ENCODE data around the gene GALNT8.

GALNT8 gene

GRCh38 chr12:4800555-4800954 lies 80.4 kb downstream of the GALNT8 start:
- no peak for DNase-seq

DNA sequence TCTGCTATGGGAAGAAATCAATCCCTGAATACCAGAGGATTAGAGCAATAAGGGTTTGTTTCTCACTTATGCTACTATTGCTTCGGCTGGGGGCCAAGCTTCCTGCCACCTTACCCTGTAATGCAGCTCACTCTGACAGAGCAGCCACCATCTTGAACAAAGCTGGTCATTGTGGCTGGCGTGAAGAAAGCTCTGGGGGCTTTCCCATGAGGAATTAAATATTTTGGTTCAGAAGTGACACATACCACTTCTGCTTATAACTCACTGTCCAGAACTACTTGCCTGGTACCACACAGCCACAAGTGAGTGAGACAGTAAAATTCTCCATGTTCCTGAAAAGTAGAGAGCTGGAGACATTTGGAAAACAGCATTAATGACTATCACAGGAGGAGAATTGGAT lies 82.6 kb downstream of the GALNT8 start:
- DNase-seq = no peak

DNA sequence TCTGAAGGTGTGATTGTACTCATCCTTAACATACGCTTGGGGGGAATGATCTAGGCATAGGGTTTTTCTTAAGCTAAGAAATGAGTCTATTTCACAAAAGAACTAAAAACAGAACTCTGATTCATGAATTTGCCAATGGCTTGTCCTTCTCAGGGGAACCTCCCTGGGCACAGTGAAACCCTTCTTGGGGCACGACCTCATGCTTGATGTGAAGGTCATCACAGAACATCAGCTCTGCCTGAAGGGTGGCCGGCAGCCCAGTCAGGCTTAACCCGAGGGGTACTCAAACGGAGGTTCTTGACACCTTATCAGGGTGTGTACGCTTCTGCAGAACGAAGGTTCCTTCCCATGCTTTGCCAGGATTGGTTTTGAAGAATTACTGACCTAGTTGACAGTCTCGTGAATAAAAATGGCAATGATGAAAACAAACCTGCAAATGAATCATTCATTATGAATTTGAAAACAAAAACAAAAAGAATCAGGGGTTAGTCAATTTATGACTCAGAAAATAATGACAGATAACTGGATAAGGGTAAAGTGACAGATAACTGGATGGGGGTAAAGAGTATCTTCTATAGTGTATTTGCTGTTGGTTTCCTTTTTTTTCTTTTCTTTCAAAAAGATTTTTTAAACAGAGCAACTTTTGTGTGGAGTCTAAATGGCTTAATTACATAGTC lies 86.4 kb downstream of the GALNT8 start:
- DNase-seq = no peak

DNA sequence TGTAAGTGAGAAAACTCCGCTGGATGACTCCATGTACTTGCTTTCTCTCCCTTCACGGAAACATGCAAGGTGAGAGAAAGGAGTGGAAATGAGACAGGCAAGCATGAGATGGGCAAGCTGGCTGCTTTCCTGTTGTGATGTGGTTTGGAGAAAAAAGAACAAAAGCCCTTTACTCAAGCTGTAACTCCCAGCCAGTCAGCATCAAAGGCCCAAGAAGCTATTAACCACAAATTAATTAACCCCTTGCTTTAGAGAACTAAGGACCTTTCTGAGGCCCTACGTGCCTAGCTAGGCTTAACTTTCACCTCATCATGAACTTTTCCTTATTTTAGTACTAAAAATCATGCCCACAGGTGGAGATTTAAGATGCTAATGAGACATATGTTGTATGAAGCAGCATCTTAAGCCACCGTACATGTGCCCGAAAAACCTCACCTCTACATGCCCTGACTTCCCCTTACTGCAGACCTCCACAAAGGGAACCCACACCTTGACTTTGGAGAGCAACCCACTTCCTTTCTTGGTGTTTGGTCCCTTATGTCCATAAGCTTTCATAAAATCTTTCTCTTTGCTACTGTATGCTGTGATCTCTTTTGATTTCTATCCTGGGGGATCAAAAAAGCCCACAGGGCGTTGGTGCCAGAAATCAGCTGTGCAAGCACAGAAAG lies 87.0 kb downstream of the GALNT8 start:
- DNase-seq = no peak

GRCh38 chr12:4807813-4808212 lies 87.6 kb downstream of the GALNT8 start:
- no peak for DNase-seq

GRCh38 chr12:4809013-4809448 lies 88.8 kb downstream of the GALNT8 start:
- DNase-seq = no peak

DNA sequence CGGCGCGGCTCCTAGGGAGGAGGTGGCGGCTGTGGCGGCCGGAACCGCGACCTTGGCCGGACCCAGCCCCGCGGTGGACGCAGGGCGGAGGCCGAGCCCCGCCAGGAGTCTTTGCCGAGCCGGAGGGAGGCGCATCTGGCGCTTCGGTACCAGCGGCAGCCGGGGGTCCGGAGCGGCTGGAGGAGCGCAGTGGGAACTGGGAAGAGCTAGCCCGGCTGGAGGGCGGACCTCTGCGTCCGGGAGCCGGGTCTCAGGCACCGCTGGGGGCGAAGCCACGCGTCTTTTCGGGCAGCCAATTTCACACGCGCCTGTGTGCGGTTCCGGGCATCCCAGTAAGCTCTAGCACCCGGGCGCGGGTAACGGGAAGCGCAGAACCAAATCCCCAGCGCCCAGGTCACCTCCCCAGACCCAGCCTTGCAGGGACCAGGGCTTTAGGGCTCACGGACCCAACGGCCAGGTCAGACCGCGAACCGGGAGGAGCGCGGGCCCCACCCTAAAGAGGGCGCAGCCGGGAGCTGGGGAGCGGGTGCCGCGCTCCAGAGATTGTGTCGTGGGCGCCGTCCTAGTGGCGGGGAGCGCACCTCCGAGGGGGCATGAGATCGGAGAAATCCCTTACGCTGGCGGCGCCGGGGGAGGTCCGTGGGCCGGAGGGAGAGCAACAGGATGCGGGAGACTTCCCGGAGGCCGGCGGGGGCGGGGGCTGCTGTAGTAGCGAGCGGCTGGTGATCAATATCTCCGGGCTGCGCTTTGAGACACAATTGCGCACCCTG lies 89.4 kb downstream of the GALNT8 start:
- DNase-seq = no peak

DNA sequence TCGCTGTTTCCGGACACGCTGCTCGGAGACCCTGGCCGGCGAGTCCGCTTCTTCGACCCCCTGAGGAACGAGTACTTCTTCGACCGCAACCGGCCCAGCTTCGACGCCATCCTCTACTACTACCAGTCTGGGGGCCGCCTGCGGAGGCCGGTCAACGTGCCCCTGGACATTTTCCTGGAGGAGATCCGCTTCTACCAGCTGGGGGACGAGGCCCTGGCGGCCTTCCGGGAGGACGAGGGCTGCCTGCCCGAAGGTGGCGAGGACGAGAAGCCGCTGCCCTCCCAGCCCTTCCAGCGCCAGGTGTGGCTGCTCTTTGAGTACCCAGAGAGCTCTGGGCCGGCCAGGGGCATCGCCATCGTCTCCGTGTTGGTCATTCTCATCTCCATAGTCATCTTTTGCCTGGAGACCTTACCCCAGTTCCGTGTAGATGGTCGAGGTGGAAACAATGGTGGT lies 90.0 kb downstream of the GALNT8 start:
- DNase-seq = no peak

GRCh38 chr12:4812624-4813327 lies 92.6 kb downstream of the GALNT8 start:
- DNase-seq = no peak

DNA sequence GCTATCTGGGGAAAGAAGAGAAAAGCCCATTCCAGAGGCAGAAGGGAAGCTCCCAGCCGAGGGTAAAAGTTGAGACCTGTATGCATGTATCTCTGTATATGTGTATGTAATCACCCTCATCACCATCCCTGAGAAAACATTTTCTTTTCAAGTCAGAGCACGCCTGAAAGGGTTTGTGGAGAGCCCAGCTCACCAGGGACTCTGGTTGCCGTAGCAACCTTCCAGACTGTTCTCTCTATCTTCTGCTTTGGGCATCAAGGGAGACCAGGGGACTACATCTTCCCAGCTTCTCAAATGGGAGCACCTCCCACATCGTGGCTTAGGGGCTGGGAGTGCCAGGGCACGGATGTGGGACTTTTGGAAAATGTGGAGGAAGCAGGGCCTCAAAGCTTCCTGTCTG lies 93.5 kb downstream of the GALNT8 start:
- DNase-seq = no peak

- DNase-seq = no peak
Observed at GRCh38 chr12:4814485-4814884, 94.3 kb downstream of the GALNT8 start.

GRCh38 chr12:4816744-4817525 lies 96.7 kb downstream of the GALNT8 start:
- DNase-seq = no peak

- DNase-seq = no peak
Observed at GRCh38 chr12:4817880-4818279, 97.7 kb downstream of the GALNT8 start.

- no peak for DNase-seq
Observed at GRCh38 chr12:4819654-4820053, 99.5 kb downstream of the GALNT8 start.

- no peak for DNase-seq
Observed at GRCh38 chr12:4820971-4821370, 100.8 kb downstream of the GALNT8 start.
